Measurements from ENCODE around the gene NEBL. TPM values are rescaled to one million over a fixed set of nuclear protein-coding genes. Genes with fewer than 3 reads are reported as not detected.

Gene NEBL
- total RNA-seq, 4 donors from 2014 or later, result 6.0 to 14.0 (median 12.1) TPM

DNA sequence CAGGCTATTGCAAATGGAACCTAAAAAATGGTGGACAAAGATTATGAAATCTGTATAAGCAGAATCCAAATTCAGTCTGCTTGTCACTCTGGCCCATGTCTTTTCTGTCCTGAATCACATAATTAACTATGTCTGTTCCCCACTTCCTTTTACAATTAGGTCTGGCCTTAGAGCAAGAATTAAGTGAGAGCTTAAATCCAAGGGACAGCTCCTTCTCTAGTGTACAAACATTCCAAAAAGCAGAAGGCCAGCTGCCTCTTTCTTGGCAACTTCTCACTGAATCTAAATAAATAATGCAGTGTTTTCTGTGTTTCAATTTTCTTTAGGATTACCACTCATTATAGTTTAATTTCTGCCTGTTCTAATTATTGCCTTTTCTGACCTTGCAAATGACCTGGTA lies 39.3 kb upstream of the NEBL start:
- H3K36me3 ChIP-seq, result no peaks in the 10 kb centered on the region
- H3K27ac ChIP-seq, result no peak overlapping the region
- TF ChIP-seq, protein P1, sequence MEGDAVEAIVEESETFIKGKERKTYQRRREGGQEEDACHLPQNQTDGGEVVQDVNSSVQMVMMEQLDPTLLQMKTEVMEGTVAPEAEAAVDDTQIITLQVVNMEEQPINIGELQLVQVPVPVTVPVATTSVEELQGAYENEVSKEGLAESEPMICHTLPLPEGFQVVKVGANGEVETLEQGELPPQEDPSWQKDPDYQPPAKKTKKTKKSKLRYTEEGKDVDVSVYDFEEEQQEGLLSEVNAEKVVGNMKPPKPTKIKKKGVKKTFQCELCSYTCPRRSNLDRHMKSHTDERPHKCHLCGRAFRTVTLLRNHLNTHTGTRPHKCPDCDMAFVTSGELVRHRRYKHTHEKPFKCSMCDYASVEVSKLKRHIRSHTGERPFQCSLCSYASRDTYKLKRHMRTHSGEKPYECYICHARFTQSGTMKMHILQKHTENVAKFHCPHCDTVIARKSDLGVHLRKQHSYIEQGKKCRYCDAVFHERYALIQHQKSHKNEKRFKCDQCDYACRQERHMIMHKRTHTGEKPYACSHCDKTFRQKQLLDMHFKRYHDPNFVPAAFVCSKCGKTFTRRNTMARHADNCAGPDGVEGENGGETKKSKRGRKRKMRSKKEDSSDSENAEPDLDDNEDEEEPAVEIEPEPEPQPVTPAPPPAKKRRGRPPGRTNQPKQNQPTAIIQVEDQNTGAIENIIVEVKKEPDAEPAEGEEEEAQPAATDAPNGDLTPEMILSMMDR (IDR thresholded peaks at IDR 0.05), result no peak
- no peak for TF ChIP-seq POLR2A (IDR thresholded peaks at IDR 0.05)
- no peak for TF ChIP-seq POLR2AphosphoS5 (IDR thresholded peaks at IDR 0.05)
- TF ChIP-seq EP300 (IDR thresholded peaks at IDR 0.05; ENCODE audit: low read depth), result no peak
- no peaks in the 10 kb centered on the region for H3K4me1 ChIP-seq
- no peaks in the 10 kb centered on the region for H3K9me3 ChIP-seq
- no peaks in the 10 kb centered on the region for H3K27me3 ChIP-seq
- intact Hi-C loops (cut with DNase I; ENCODE audit: low total_unique reads) (no loop called here), in situ Hi-C loops (cut with MboI; ENCODE audit: low pct_ligation_motif_present in 1 of 4, low pct_unique_long_range_greater_than_20kb in 1 of 4, low sequenced_read_pairs in 3 of 4) (no loop called here)
- DNase-seq, result no peak
- no peak overlapping the region for H3K4me3 ChIP-seq

GRCh38 chr10:20935931-20936330 lies 38.8 kb upstream of the NEBL start:
- TF ChIP-seq POLR2AphosphoS5 (IDR thresholded peaks at IDR 0.05) (no peak), EP300 (IDR thresholded peaks at IDR 0.05; ENCODE audit: low read depth) (no peak), POLR2A (IDR thresholded peaks at IDR 0.05) (no peak)
- TF ChIP-seq, protein P1 (IDR thresholded peaks at IDR 0.05), result no peak
- no peaks in the 10 kb centered on the region for H3K9me3 ChIP-seq
- H3K27ac ChIP-seq, result no peak overlapping the region
- WGBS, 2 donors (ENCODE audit: low coverage in 1 of 2), result 38 to 40% methylated on average over 2 of the region's 2 CpGs
- in situ Hi-C loops (cut with MboI; ENCODE audit: low pct_ligation_motif_present in 1 of 4, low pct_unique_long_range_greater_than_20kb in 1 of 4, low sequenced_read_pairs in 3 of 4) (no loop called here), intact Hi-C loops (cut with DNase I; ENCODE audit: low total_unique reads) (no loop called here)
- H3K27me3 ChIP-seq, result no peaks in the 10 kb centered on the region
- DNase-seq, result no peak
- no peaks in the 10 kb centered on the region for H3K4me1 ChIP-seq
- no peak overlapping the region for H3K4me3 ChIP-seq
- no peaks in the 10 kb centered on the region for H3K36me3 ChIP-seq

GRCh38 chr10:20935301-20935700 lies 38.2 kb upstream of the NEBL start:
- no peaks in the 10 kb centered on the region for H3K27me3 ChIP-seq
- H3K4me1 ChIP-seq, result no peaks in the 10 kb centered on the region
- 88 to 89% methylated on average over 8 of the region's 8 CpGs for WGBS, 2 donors (ENCODE audit: low coverage in 1 of 2)
- no peak for DNase-seq
- no peaks in the 10 kb centered on the region for H3K9me3 ChIP-seq
- TF ChIP-seq, protein P1 (IDR thresholded peaks at IDR 0.05), result no peak
- TF ChIP-seq POLR2AphosphoS5 (IDR thresholded peaks at IDR 0.05), result no peak
- no peak for TF ChIP-seq POLR2A (IDR thresholded peaks at IDR 0.05)
- no peak for TF ChIP-seq EP300 (IDR thresholded peaks at IDR 0.05; ENCODE audit: low read depth)
- H3K27ac ChIP-seq, result no peak overlapping the region
- H3K4me3 ChIP-seq, result no peak overlapping the region
- H3K36me3 ChIP-seq, result no peaks in the 10 kb centered on the region
- in situ Hi-C loops (cut with MboI; ENCODE audit: low pct_ligation_motif_present in 1 of 4, low pct_unique_long_range_greater_than_20kb in 1 of 4, low sequenced_read_pairs in 3 of 4), result no loop called here
- intact Hi-C loops (cut with DNase I; ENCODE audit: low total_unique reads), result no loop called here

DNA sequence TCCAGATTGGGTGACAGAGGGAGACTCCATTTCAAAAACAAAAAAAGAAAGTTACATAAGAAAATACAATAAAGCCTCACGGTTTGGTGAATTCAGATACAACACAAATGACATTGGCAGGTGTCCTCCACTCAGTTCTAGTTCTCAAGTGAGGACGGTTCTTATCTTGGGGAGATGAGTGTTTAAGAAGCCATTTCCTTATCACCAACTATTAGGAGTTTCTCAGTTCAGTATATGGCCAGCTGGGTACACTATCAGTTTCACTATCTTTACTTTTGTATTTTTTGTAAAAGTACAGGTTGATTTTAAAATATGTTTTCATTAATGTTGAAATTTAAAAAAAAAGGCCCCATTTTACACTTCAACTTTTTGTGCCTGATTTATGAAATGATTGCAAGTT lies 36.6 kb upstream of the NEBL start:
- Histone ChIP-seq H3K4me3 (no peak overlapping the region), H3K9me3 (no peaks in the 10 kb centered on the region), H3K27ac (no peak overlapping the region), H3K4me1 (no peaks in the 10 kb centered on the region), H3K27me3 (no peaks in the 10 kb centered on the region), H3K36me3 (no peaks in the 10 kb centered on the region)
- WGBS, 2 donors (ENCODE audit: low coverage in 1 of 2), result 81% methylated on average over 2 of the region's 2 CpGs
- TF ChIP-seq EP300 (IDR thresholded peaks at IDR 0.05; ENCODE audit: low read depth), result no peak
- no peak for TF ChIP-seq POLR2AphosphoS5 (IDR thresholded peaks at IDR 0.05)
- no peak for TF ChIP-seq POLR2A (IDR thresholded peaks at IDR 0.05)
- TF ChIP-seq, protein P1 (IDR thresholded peaks at IDR 0.05), result no peak
- in situ Hi-C loops (cut with MboI; ENCODE audit: low pct_ligation_motif_present in 1 of 4, low pct_unique_long_range_greater_than_20kb in 1 of 4, low sequenced_read_pairs in 3 of 4) (no loop called here), intact Hi-C loops (cut with DNase I; ENCODE audit: low total_unique reads) (no loop called here)
- no peak for DNase-seq

Data from transverse colon (tissue), 4 donors.